Endodermal cell (in vitro differentiated cells): ENCODE measurements around the gene ZNF384. TPM values are rescaled to one million over a fixed set of nuclear protein-coding genes. Genes with fewer than 3 reads are reported as not detected.
A peak's percentile ranks its signal among the peaks of the same experiment; 100 is the strongest.

Experiments used
- DNase-seq: peaks from one replicate; pipeline ENCODE4 v3.0.0-alpha.2; 2017
- H3K27ac ChIP-seq: 2 replicates; pipeline ENCODE4 v1.5.1; 2013; ENCODE audit warnings: mild to moderate bottlenecking, low read depth, low read length, moderate library complexity
- H3K27me3 ChIP-seq: 2 replicates; pipeline ENCODE4 v1.6.1; 2013; ENCODE audit warnings: mild to moderate bottlenecking, low read length, moderate library complexity; ENCODE audit not compliant: insufficient read depth, control insufficient read depth, poor library complexity, severe bottlenecking
- H3K36me3 ChIP-seq: 2 replicates; pipeline ENCODE4 v1.7.0; 2013; ENCODE audit warnings: mild to moderate bottlenecking, low read length, moderate library complexity; ENCODE audit not compliant: control insufficient read depth, insufficient read depth
- H3K4me1 ChIP-seq: one replicate; pipeline ENCODE4 v1.7.0; 2013; ENCODE audit warnings: low read length; ENCODE audit not compliant: control insufficient read depth, insufficient read depth
- H3K4me3 ChIP-seq: 2 replicates; pipeline ENCODE4 v1.5.1; 2013; ENCODE audit warnings: mild to moderate bottlenecking, low read length, moderate library complexity
- H3K9ac ChIP-seq: 2 replicates; pipeline ENCODE4 v1.6.1; 2013; ENCODE audit warnings: mild to moderate bottlenecking, low read length, moderate library complexity; ENCODE audit not compliant: poor library complexity, severe bottlenecking; ENCODE audit errors: extremely low read depth
- H3K9me3 ChIP-seq: 2 replicates; pipeline ENCODE4 v1.6.1; 2013; ENCODE audit warnings: mild to moderate bottlenecking, low read length, moderate library complexity; ENCODE audit not compliant: control insufficient read depth
- H3K27ac Mint-ChIP-seq: 2 replicates; pipeline ENCODE4 v1.8.0; 2020; ENCODE audit warnings: mixed read lengths
- H3K27me3 Mint-ChIP-seq: 2 replicates; pipeline ENCODE4 v1.8.0; 2021; ENCODE audit warnings: mild to moderate bottlenecking, mixed read lengths; ENCODE audit not compliant: insufficient read depth
- H3K36me3 Mint-ChIP-seq: 2 replicates; pipeline ENCODE4 v1.8.0; 2020; ENCODE audit warnings: low read depth, mixed read lengths
- H3K4me1 Mint-ChIP-seq: 2 replicates; pipeline ENCODE4 v1.8.0; 2020; ENCODE audit warnings: mixed read lengths
- H3K4me3 Mint-ChIP-seq: 2 replicates; pipeline ENCODE4 v1.8.0; 2020; ENCODE audit warnings: mild to moderate bottlenecking, moderate library complexity, mixed read lengths
- H3K9me3 Mint-ChIP-seq: 2 replicates; pipeline ENCODE4 v1.8.0; 2020; ENCODE audit warnings: mild to moderate bottlenecking, mixed read lengths
- WGBS, 2 experiments: methylation state at CpG; one replicate each; pipeline versions ENCODE4 v1.1.5 to v1.1.7; 2013; ENCODE audit warnings: missing lambda C conversion rate in 2 of 2, mixed read lengths in 1 of 2; ENCODE audit not compliant: insufficient coverage in 1 of 2, insufficient read length in 1 of 2; 5-methylcytosine and 5-hydroxymethylcytosine counted together
- total RNA-seq, 2 donors: library from RNA; stranded (reverse); fragmentation: NEBNext Ultra II Directional in 1 of 2; extraction: Animal tissue kit (Norgen Biotek cat#: 25700) in 1 of 2; gene quantifications; 2 replicates in 1 of 2; 3 replicates in 1 of 2; pipeline ENCODE4 v1.2.1, GENCODE V29; 2021
- TF ChIP-seq, protein P1 (sequence below): fragments of 200-600 bp; sonication (generic); conservative IDR thresholded peaks from 2 replicates; pipeline ENCODE4 v1.5.0; 2021; ENCODE audit warnings: antibody characterized with exemption, mild to moderate bottlenecking

Gene ZNF384
- total RNA-seq, 2 donors from 2014 or later = 74.4 to 146 TPM

GRCh38 chr12:6639151-6639801, 49.9 kb downstream of the ZNF384 start:
- Histone ChIP-seq H3K27me3 (peaks cover 9% of the 10 kb centered on the region), H3K9ac (no peak overlapping the region), H3K36me3 (no peaks in the 10 kb centered on the region), H3K4me3 (no peak overlapping the region), H3K27ac (no peak overlapping the region), H3K4me1 (no peaks in the 10 kb centered on the region), H3K9me3 (no peaks in the 10 kb centered on the region)
- no peak for DNase-seq
- H3K27me3 Mint-ChIP-seq = peaks cover 61% of the 10 kb centered on the region
- TF ChIP-seq, protein P1, sequence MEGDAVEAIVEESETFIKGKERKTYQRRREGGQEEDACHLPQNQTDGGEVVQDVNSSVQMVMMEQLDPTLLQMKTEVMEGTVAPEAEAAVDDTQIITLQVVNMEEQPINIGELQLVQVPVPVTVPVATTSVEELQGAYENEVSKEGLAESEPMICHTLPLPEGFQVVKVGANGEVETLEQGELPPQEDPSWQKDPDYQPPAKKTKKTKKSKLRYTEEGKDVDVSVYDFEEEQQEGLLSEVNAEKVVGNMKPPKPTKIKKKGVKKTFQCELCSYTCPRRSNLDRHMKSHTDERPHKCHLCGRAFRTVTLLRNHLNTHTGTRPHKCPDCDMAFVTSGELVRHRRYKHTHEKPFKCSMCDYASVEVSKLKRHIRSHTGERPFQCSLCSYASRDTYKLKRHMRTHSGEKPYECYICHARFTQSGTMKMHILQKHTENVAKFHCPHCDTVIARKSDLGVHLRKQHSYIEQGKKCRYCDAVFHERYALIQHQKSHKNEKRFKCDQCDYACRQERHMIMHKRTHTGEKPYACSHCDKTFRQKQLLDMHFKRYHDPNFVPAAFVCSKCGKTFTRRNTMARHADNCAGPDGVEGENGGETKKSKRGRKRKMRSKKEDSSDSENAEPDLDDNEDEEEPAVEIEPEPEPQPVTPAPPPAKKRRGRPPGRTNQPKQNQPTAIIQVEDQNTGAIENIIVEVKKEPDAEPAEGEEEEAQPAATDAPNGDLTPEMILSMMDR = no peak
- H3K27ac Mint-ChIP-seq = no peak overlapping the region
- no peaks in the 10 kb centered on the region for H3K36me3 Mint-ChIP-seq
- 96 to 100% methylated on average over 1 to 11 of the region's 11 CpGs for WGBS, 2 experiments
- no peak overlapping the region for H3K4me3 Mint-ChIP-seq
- H3K4me1 Mint-ChIP-seq = peaks cover 25% of the 10 kb centered on the region
- no peaks in the 10 kb centered on the region for H3K9me3 Mint-ChIP-seq

DNA sequence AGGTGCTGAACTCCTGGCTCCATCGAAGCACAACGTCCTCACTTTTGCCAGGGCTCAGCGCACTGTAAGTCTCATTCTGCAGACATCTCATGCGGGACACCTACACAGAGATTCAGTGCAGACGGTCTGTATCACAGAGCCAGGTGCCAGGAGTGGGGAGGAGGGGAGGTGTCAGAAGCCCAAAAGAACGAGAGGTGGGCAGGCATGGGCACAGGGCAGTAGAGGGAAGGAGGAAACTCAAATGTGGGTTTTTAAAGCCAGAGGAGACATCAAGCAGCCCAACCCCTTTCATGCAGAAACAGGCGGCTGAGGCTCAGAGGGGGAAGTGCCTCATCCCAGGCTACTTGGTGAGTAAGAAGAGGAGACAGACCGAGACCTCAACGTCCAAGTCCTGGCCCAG, 50.9 kb downstream of the ZNF384 start:
- H3K27ac ChIP-seq = no peak overlapping the region
- no peaks in the 10 kb centered on the region for H3K9me3 ChIP-seq
- H3K4me3 Mint-ChIP-seq = no peak overlapping the region
- peaks cover 9% of the 10 kb centered on the region for H3K27me3 ChIP-seq
- H3K36me3 ChIP-seq = no peaks in the 10 kb centered on the region
- no peaks in the 10 kb centered on the region for H3K4me1 ChIP-seq
- TF ChIP-seq, protein P1 = no peak
- H3K36me3 Mint-ChIP-seq = no peaks in the 10 kb centered on the region
- WGBS, 2 experiments = 89 to 92% methylated on average over 5 to 9 of the region's 9 CpGs
- H3K27me3 Mint-ChIP-seq = peaks cover 54% of the 10 kb centered on the region
- no peak overlapping the region for H3K27ac Mint-ChIP-seq
- peaks cover 25% of the 10 kb centered on the region for H3K4me1 Mint-ChIP-seq
- no peak overlapping the region for H3K9ac ChIP-seq
- DNase-seq = no peak
- H3K9me3 Mint-ChIP-seq = no peaks in the 10 kb centered on the region
- H3K4me3 ChIP-seq = no peak overlapping the region

GRCh38 chr12:6635856-6636531, 53.2 kb downstream of the ZNF384 start, which contains the start of gene LPAR5:
LPAR5 (minus strand) TSS chr12:6635959; CDS start chr12:6621248, 14,711 bp downstream.
- Histone ChIP-seq H3K4me3 (no peak within 1 kb of the TSS), H3K9ac (no peak within 1 kb of the TSS), H3K27me3 (no peaks in the 10 kb centered on the region), H3K36me3 (no peaks in the 10 kb centered on the region), H3K27ac (no peak within 1 kb of the TSS), H3K4me1 (no peaks in the 10 kb centered on the region), H3K9me3 (no peaks in the 10 kb centered on the region)
- WGBS, 2 experiments = 76 to 79% methylated on average over 14 to 18 of the region's 18 CpGs
- peaks cover 33% of the 10 kb centered on the region for H3K27me3 Mint-ChIP-seq
- H3K4me1 Mint-ChIP-seq = peaks cover 37% of the 10 kb centered on the region
- H3K4me3 Mint-ChIP-seq = peak within 1 kb of the TSS; percentile 21
- H3K9me3 Mint-ChIP-seq = no peaks in the 10 kb centered on the region
- H3K27ac Mint-ChIP-seq = peak within 1 kb of the TSS; percentile 23
- no peaks in the 10 kb centered on the region for H3K36me3 Mint-ChIP-seq
- DNase-seq = peak; percentile 82
- TF ChIP-seq, protein P1 = no peak
